NB4 (cell line): ENCODE measurements around the gene ACSL3.

Experiments used
- DNase-seq: peaks from one replicate; pipeline ENCODE4 v3.0.0; 2010; ENCODE audit warnings: low read depth
- H3K4me3 ChIP-seq: one replicate; pipeline ENCODE4 v1.5.1; 2011; ENCODE audit warnings: mild to moderate bottlenecking, low read depth, low read length, moderate library complexity
- CTCF ChIP-seq: IDR thresholded peaks from one replicate; pipeline ENCODE4 v1.5.1; 2012; ENCODE audit warnings: low read depth, low read length
- MYC ChIP-seq: IDR thresholded peaks from 2 replicates; pipeline ENCODE4 v1.6.1; 2011; ENCODE audit warnings: low read depth, low read length
- POLR2A ChIP-seq: IDR thresholded peaks from 2 replicates; pipeline ENCODE4 v1.6.1; 2011; ENCODE audit warnings: mild to moderate bottlenecking; ENCODE audit not compliant: insufficient read length; ENCODE audit errors: extremely low read depth
- TF ChIP-seq, protein P1 (sequence below): IDR thresholded peaks from 2 replicates; pipeline ENCODE4 v1.6.1; 2011; ENCODE audit warnings: low read depth, low read length

Gene ACSL3

DNA sequence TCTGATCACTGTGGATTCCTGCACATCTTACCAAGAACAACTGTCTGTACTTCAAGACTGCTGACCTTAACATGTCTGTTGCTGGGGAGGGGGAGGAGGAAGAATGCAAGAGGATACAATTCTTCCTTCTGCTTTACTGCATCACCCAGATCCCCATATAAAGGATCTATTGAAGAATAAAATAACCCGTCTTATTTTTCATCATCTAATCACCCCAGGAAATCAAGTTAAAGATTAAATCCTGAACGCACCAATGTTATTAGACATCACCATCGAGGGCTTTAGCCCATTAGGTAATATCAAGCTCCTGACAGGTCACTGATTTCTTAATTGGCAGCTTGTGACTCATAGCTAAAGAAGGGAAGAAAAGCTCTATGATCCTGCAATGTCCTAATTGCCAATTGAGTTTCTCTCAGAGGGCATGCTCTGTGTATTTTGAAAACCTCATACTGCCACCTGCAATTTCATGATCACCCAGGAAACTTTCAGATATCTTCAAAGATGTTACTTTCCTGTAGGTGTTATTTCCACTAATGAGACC is 115.8 kb downstream of the ACSL3 start:
- no peak overlapping the region for H3K4me3 ChIP-seq
- DNase-seq = peak; percentile 15
- no peak for TF ChIP-seq POLR2A

- no peak for TF ChIP-seq CTCF
- TF ChIP-seq, protein P1, sequence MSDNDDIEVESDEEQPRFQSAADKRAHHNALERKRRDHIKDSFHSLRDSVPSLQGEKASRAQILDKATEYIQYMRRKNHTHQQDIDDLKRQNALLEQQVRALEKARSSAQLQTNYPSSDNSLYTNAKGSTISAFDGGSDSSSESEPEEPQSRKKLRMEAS = no peak
- TF ChIP-seq POLR2A = no peak
- TF ChIP-seq MYC = no peak
- no peak for DNase-seq
- no peak overlapping the region for H3K4me3 ChIP-seq
These were observed 116.3 kb downstream of the ACSL3 start for GRCh38 chr2:222977121-222977520.

GRCh38 chr2:222978850-222979249 is 118.0 kb downstream of the ACSL3 start:
- no peak overlapping the region for H3K4me3 ChIP-seq
- TF ChIP-seq MYC (no peak), POLR2A (no peak), CTCF (no peak)
- TF ChIP-seq, protein P1 = no peak
- DNase-seq = no peak

- no peak for DNase-seq
- TF ChIP-seq, protein P1 = no peak
- no peak for TF ChIP-seq CTCF
- TF ChIP-seq POLR2A = no peak
- no peak for TF ChIP-seq MYC
- H3K4me3 ChIP-seq = no peak overlapping the region
These were observed 118.6 kb downstream of the ACSL3 start for GRCh38 chr2:222979484-222979883.

DNA sequence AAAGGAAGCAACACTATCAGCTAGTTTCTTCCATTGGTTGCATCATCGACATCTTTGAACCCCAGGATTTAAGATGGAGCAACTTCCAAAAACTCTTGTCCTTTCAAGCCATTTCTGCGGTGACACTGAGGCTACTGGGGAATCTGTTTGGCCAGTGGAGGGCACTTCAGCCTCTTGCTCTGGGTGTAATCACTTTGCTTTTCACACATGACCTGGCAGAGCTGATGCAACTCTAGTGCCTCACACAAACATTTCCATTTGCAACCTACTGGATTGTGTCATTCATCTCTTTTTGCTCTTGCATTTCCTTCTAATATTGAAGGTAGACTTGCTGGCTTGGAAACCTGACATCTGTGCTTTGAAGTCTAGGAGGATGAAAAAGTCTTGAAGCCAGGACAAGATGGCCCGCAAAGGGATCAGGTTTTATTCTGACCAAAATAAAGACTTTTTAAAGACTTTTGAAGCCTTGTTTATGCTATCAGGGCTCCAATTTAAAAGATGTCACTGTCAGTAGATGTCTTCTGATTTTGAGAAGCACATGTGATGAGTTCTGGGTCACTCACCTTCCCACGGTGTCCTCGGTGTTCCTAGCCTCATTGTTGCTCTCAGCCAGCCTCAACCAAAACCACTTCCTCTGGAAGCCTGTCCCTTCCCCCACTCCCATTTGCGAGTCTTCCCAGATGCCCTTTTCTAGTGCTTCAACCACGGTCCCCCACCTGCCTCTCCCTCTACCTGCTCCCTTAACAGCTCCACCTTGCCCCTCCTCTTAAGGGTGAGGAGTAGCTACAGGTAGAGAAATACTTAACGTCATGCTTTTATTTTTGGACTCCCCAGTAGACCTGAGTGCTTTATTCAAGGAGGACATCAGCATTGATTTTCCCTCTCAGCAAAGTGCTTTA is 121.4 kb downstream of the ACSL3 start:
- peak; percentile 83 for DNase-seq
- H3K4me3 ChIP-seq = no peak overlapping the region
- TF ChIP-seq, protein P1 = peak; percentile 48
- TF ChIP-seq MYC (peak; percentile 69; the same call in 1 of the 2 replicates), CTCF (peak; percentile 54), POLR2A (no peak)

- no peak for DNase-seq
- no peak overlapping the region for H3K4me3 ChIP-seq
- TF ChIP-seq MYC (no peak), POLR2A (no peak)
- TF ChIP-seq, protein P1 = no peak
These were observed 122.1 kb downstream of the ACSL3 start for GRCh38 chr2:222982909-222983265.

GRCh38 chr2:222984908-222985307 is 124.1 kb downstream of the ACSL3 start:
- TF ChIP-seq CTCF (no peak), MYC (no peak), POLR2A (no peak)
- TF ChIP-seq, protein P1 = no peak
- DNase-seq = no peak
- H3K4me3 ChIP-seq = no peak overlapping the region
